ENCODE results near the gene SMG6.

DNA sequence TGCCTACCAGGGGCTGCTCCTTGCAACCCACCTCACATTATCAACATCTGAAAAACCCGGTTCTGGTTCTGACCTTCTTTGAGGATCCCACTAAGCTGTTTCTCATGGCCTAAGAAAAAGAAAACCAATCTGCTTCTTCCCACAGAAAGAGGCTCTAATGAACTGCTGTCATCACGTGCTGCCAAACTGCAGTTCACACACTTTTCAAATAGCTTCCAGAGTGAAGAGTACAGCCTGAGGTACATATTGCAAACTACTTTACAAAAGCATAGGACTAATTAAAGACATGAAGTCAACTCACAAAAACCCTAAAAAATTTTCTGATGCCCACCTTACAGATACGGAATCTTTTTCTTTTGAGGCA, 36.7 kb downstream of the SMG6 start:
- TF ChIP-seq GATA3 (IDR thresholded peaks at IDR 0.05; ENCODE audit: low read depth, low read length) (no peak), GATA2 (IDR thresholded peaks at IDR 0.05; ENCODE audit: low read depth, low read length) (no peak)

Data from SH-SY5Y (cell line).